Activated CD4-positive, alpha-beta T cell treated with anti-CD3 and anti-CD28 coated beads, Interleukin-2, Interleukin-6, amounts not matched to agents 100 ng/mL and 50 ng/mL, durations not matched to agents 16 hours and 8 hours (primary cell): ENCODE data around the gene DDR2.
"Not testable (repeated sequence)": the region's sequence is repeated elsewhere in the genome, so short reads cannot be mapped to it uniquely, and the experiment has no call there.

Experiments used
- DNase-seq: peaks from one replicate; pipeline ENCODE4 v3.0.0-alpha.2; 2020

DDR2 gene

DNA sequence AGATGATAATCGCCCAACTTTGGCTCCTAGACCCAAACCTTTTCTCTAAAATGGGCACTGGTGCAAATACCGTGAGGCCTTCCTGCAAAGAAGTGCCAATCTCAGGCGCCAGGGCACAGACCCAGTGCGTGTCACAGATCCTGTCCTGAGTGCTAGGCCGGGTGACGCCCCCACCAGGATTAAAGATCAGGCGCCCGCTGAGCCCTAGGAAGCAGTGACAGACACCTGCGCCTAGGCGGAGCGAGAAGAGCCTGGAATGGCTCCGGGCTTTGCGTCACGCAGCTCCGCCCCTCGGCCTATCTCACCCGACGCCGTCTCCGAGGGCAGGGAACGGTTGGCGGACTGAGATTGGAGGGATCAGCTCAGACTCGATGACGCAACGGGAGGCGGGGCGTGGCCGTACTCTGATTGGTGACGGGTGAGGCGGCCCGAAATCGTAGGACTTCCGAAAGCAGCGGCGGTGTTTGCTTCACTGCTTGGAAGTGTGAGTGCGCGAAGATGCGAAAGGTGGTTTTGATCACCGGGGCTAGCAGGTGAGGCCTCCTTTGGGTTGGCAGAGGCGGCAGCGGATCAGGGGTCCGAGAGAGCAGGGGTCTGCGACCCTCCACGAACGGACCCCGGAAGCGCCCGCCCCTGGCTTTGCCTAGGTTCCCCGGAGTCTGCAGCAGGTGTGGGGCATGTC lies 158.2 kb downstream of the DDR2 start, which contains the start of gene HSD17B7:
TSS of gene HSD17B7 (plus strand) at position 400 of the 682 bp plus-strand sequence. CDS start at position 499, 99 bp downstream.
- peak; percentile 84 for DNase-seq

GRCh38 chr1:162790985-162791357 lies 158.7 kb downstream of the DDR2 start:
- DNase-seq = peak; percentile 11

DNA sequence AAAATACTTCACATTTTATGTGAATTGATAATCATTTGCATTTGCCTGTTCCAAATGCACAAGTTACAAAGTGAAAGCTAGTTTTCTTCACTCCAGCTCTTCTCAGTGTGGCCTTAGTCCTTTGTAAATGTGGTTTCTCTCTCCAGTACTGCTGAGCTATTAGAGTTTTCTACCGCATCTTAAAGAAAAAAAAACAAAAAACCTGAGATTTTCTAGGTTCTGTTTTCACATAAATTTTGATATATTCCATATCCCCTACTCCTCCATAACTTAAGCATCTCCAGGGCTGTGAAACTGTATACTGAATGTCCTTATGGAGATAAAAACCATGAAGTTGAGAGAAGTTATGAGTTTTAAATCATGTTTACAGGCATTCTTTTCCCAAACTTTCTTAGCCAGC lies 162.0 kb downstream of the DDR2 start:
- DNase-seq = not testable (repeated sequence)

DNA sequence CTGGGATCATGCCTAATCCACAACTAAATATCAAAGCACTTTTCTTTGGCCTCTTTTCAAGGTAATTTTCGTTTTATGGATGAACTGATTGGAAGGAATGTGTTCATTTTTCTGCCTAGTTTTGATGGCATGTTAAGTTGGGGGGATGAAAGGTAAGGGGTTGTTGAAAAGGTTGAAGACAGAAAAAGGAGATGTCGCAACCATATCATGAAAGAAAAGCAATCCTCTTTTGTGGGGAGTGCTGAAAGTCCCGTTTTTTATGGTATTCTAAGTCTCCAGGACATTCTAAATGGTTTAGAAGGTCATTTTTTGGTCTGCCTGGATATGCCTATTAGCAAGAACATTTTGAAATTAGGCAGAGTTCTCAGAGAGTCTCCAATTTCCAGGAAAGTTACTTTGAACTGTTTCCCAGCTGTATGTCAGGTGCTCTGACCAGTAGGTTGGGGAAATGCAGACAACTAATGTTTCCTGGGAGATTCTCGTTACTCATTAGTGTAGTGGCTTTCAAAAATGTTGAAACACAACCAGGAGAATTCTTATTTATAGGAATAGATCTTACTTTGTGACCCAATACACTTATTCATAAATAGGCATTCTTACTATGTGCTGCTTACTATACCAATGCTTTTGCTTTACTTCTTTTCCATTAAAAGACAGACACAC lies 164.5 kb downstream of the DDR2 start:
- not testable (repeated sequence) for DNase-seq

DNA sequence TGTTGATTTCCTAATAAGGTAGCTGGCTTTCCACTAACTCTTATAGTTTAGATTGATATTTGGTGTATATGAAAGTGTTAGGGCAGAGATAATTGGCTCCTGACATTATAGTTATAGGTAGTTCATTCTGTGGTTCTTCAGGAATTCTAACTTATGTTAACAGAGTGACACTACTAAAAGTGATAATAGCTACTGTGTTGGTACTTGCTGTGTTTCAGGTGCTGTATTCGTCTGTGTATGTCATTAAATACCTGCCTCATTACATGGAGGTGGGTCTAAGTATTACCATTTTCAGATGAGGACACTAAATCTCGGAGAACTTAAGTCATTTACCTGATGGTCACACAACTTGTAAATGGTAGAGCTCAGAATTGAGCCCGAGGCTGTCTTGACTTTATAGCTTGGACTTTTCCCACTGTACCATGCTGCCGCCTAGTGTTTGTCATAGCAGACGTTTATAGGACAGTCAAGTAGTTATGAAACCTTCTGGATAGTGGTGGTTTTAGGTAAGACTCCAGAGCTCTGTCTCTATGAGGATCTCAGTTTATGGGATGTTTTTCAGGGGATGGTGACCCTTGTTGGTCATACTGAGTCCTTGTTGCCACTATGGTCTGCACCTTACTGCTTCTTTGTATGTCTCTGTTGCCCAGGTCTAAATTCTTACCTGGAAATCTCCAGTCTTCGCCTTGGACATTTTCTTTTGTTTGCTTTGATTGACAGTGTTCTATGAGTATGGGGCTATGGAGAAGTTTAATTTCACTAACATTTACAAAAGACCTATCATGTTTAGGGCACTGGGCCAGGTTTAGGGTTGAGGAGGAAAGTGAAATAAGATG lies 167.9 kb downstream of the DDR2 start:
- peak; percentile 21 for DNase-seq

- not testable (repeated sequence) for DNase-seq
These were observed 175.2 kb downstream of the DDR2 start for GRCh38 chr1:162807503-162807902.

DNA sequence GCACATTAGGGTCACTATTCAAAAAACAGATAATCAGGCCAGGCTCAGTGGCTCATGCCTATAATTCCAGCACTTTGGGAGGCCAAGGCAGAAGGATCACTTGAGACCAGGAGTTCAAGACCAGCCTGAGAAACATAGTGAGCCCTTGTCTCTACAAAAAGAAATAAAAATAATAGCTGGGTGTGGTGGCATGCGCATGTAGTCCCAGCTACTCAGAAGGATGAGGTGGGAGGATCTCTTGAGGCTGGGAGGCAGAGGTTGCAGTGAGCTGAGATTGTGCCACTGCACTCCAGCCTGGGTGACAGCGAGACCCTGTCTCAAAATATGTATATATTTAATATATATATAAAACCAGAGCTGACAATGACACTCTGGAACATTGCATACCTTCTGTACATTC lies 180.1 kb downstream of the DDR2 start:
- DNase-seq = not testable (repeated sequence)

- not testable (repeated sequence) for DNase-seq
These were observed 185.9 kb downstream of the DDR2 start for GRCh38 chr1:162818136-162818535.

DNA sequence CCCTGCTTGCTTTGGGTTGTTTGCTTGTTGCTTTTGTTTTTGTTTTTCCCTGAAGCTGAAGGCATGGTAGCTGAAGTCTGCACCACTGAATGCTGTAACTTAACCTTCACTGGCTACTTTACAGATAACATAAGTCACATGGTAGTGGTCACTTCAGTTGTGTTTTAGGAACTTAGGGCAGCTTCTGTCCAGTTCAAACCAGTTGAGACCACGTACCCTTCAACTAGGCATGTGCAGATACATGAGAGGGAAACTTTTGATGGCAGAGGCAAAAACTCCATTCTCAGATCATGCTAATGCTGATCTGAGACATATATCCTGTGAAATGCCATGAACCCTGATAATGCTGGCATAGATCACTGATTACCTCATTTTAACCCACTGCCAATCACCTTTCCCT lies 186.4 kb downstream of the DDR2 start:
- not testable (repeated sequence) for DNase-seq

GRCh38 chr1:162822391-162823200 lies 190.3 kb downstream of the DDR2 start:
- peak; percentile 6 for DNase-seq

DNA sequence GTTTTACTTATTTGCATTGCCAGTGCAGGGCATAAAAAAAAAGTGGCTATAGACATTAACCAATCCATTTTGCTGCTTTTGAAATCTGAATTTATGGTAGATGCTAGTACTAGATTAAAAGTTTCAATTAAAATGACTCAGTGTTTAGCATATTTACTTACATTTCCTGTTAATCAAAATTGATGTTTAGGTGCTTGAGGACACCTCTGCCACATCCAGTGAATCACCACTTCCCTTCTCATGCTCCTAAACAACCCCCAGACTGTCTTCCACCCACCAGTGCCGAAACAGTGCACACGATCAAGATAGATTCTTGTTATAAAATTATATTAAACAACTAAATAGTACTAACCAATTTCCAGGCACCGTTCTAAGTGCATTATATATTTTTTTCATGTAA lies 191.0 kb downstream of the DDR2 start:
- DNase-seq = peak; percentile 37

- DNase-seq = no peak
These were observed 191.7 kb downstream of the DDR2 start for GRCh38 chr1:162823771-162824525.

GRCh38 chr1:162829268-162829667 lies 197.0 kb downstream of the DDR2 start:
- DNase-seq = no peak

DNA sequence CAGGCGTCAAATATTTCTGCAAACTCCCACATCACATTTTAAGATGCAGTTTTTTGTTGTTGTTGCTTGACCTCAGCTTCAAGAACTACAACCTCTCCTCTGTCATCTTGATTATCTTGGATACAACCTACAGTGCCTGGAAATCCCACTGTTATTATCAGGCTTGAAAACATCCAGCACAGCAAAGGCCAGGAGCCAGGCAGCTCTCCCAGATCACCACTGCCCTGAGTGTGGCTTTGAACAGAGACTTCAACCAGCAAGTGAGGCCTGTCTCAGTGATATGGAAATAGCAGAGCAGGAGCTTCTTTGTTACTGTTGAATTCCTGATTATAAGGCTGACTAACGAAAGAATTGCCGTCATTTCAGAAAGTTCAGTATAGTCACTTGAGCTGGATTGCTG lies 200.2 kb downstream of the DDR2 start:
- DNase-seq = no peak

DNA sequence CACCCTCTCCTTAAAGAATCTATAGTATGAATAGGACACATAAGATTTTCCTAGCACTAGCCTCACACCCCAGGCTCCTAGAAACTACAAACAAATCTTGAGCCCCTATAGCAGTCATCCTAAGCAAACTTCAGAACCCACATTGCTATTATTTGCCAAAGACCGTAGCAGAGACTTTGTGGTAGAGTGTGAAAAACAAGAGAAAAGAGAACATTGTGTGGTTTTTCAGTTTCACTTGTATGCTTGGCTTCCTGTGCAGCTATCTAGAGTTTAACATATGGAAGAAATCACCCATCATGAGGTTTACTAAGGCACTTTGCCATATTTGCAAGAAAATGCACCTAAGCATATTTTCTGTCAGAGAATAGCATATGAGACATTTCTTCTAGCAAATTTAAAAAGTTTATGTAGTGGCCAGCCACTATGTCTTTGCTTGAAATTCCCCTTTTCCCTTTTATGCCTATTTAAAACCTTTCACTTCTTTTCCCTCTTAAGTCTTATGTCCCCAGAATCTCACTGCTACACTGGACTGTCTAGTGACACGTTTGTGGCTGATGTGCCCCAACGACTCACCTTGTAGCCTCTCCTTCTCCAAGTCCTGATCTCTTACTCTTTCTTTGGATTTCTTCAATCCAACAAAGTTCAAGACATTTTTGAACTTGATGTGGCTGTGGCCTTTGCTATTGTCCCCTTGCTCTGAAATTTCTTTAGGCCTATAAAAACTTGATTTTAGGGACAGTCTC lies 203.1 kb downstream of the DDR2 start:
- DNase-seq = peak; percentile 81
